Activated CD4-positive, alpha-beta memory T cell treated with anti-CD3 and anti-CD28 coated beads for 36 hours (primary cell): Measurements from ENCODE around the gene MAP1B. TPM values are rescaled to one million over a fixed set of nuclear protein-coding genes. Genes with fewer than 3 reads are reported as not detected.

Experiments
- CTCF ChIA-PET: fragments of 350-600 bp; sonication (Branson Sonifier 250); formaldehyde crosslinking; loops from one replicate; lab custom pipeline; 2021; ENCODE audit warnings: antibody characterized with exemption, inconsistent platforms; lab: Charles Lee
- POLR2A ChIA-PET: fragments of 350-600 bp; sonication (Branson Sonifier 250); formaldehyde crosslinking; loops from one replicate; lab custom pipeline; 2021; ENCODE audit warnings: antibody characterized with exemption; lab: Charles Lee
- DNase-seq: peaks from one replicate; pipeline ENCODE4 v3.0.0-alpha.2; 2020
- H3K27ac Mint-ChIP-seq: one replicate; pipeline ENCODE4 v1.8.0; 2021; ENCODE audit warnings: mixed read lengths
- H3K27me3 Mint-ChIP-seq: one replicate; pipeline ENCODE4 v1.8.0; 2021; ENCODE audit warnings: mixed read lengths
- H3K36me3 Mint-ChIP-seq: one replicate; pipeline ENCODE4 v1.8.0; 2021; ENCODE audit warnings: mixed read lengths
- H3K4me1 Mint-ChIP-seq: one replicate; pipeline ENCODE4 v1.8.0; 2021; ENCODE audit warnings: low read depth, mixed read lengths
- H3K4me3 Mint-ChIP-seq: one replicate; pipeline ENCODE4 v1.8.0; 2021; ENCODE audit warnings: mild to moderate bottlenecking, mixed read lengths
- H3K9me3 Mint-ChIP-seq: one replicate; pipeline ENCODE4 v1.8.0; 2021; ENCODE audit warnings: mixed read lengths
- intact Hi-C: fragments of 100-400 bp; cut with micrococcal nuclease; formaldehyde crosslinking; loops from one replicate; pipeline ENCODE4 v1.15.1; 2023
- total RNA-seq, 2 experiments: library from RNA; stranded (reverse); gene quantifications; one replicate each; pipeline ENCODE4 v1.2.3, GENCODE V29; 2021

MAP1B gene
- total RNA-seq, 2 experiments from 2014 or later, result 0.51 to 0.78 TPM

DNA sequence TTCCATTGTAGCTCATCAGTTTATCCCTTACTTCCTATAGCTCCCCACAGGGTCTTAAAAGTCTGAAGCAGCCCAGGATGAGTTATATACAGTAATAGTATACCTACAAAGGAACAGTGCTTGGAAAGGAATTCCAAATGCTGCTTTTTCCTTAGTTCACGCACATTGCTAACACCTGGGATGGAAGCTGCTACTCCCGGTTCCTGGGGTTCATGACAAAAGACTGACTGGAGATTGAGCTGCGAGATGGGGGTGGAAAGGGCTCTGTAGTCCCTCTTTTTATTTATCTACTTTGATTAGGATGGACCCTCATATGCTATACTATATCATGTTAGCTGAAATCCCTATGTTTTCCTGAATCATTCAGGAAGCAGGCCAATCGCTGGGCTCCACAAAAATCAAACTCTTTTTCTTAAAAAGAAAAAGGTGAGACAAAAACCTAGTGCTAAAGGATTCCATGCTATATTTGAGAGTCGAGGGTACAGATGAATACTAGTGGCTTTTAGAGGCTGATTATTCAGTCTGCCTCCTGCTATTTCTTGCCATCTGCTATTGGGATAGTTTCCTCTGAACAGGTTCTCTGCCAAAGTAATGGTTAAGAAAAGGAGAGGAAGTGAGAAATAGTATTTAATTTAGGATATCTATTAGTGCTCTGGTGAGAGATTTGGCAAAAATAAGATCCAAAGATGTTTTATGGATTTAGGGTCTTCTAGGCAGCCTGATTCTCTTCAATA lies 131.6 kb downstream of the MAP1B start:
- Mint-ChIP-seq H3K27ac (no peak overlapping the region), H3K4me3 (no peak overlapping the region), H3K36me3 (peaks cover 31% of the 10 kb centered on the region), H3K27me3 (no peaks in the 10 kb centered on the region), H3K4me1 (peaks cover 22% of the 10 kb centered on the region), H3K9me3 (no peaks in the 10 kb centered on the region)
- intact Hi-C loops, result loop anchor here (10.0 kb wide), 1 partner anchor 64 kb away; no protein-coding TSS in a partner anchor
- CTCF ChIA-PET, result interaction anchor here (1.0 to 1.2 kb wide), 2 partner anchors 30 to 100 kb away, joined by 3 read pairs; no protein-coding TSS in a partner anchor
- POLR2A ChIA-PET, result no interaction called here
- DNase-seq, result no peak

GRCh38 chr5:72241346-72242003 lies 134.2 kb downstream of the MAP1B start:
- CTCF ChIA-PET, result no interaction called here
- Mint-ChIP-seq H3K36me3 (peaks cover 22% of the 10 kb centered on the region), H3K27me3 (no peaks in the 10 kb centered on the region), H3K4me3 (no peak overlapping the region), H3K9me3 (no peaks in the 10 kb centered on the region), H3K27ac (no peak overlapping the region), H3K4me1 (peaks cover 6% of the 10 kb centered on the region)
- POLR2A ChIA-PET, result no interaction called here
- DNase-seq, result no peak
- intact Hi-C loops, result no loop called here

DNA sequence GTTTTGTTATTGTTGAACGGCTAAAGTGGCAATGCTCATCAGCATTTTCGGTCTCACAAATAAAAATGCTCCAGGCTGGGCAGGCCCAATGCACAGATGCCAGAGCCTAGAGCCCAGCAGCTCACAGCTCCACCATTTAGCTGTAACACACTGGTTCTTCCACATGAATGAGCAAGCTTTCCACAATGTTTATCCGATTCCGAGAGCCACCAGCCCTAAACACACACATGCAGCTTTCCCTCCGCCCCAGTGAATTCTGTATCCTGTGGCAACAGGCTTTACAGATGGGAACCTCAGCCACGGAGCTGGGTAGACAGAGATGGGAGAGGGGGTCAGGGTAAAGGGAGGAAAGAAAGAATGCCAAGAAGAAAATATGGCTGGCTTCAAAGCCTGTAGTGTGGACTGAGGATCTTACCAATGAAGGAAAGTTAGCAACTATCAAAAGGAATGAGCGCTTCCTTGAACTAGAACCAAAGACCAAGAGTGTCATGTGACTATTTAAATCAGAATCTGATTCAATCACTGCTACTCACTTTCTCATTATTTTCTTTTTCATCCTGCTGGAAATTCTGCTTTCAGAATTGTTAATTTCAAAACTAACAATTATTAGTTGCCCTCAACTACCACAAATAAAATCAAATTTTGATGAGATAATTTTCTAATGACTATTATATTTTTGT lies 135.7 kb downstream of the MAP1B start:
- peaks cover 12% of the 10 kb centered on the region for H3K4me1 Mint-ChIP-seq
- intact Hi-C loops, result no loop called here
- peaks cover 15% of the 10 kb centered on the region for H3K36me3 Mint-ChIP-seq
- no peak overlapping the region for H3K4me3 Mint-ChIP-seq
- H3K27ac Mint-ChIP-seq, result no peak overlapping the region
- POLR2A ChIA-PET, result no interaction called here
- CTCF ChIA-PET, result no interaction called here
- H3K27me3 Mint-ChIP-seq, result no peaks in the 10 kb centered on the region
- DNase-seq, result no peak
- no peaks in the 10 kb centered on the region for H3K9me3 Mint-ChIP-seq

DNA sequence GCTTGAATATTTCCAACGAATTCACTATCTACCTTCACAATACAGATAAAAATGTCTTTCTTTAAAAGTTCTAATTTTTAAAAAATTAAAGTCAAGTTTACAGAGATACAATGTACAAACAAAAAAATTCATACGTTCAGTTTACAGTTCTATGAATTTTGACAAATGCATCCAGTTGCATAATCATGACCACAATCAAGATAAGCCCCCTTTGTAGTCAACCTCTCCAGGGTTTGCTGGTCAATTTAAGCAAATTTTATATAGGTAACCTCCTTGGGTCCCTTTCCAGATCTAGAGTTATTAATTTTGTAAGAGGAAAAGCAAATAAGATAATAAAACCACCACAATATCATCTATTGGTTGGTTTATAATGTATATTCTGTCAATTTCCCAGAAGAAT lies 136.4 kb downstream of the MAP1B start:
- H3K27ac Mint-ChIP-seq, result no peak overlapping the region
- peaks cover 12% of the 10 kb centered on the region for H3K4me1 Mint-ChIP-seq
- intact Hi-C loops, result no loop called here
- H3K36me3 Mint-ChIP-seq, result peaks cover 9% of the 10 kb centered on the region
- POLR2A ChIA-PET, result no interaction called here
- no peak overlapping the region for H3K4me3 Mint-ChIP-seq
- no peak for DNase-seq
- no peaks in the 10 kb centered on the region for H3K27me3 Mint-ChIP-seq
- CTCF ChIA-PET, result no interaction called here
- no peaks in the 10 kb centered on the region for H3K9me3 Mint-ChIP-seq

GRCh38 chr5:72244862-72245371 lies 137.6 kb downstream of the MAP1B start:
- H3K4me1 Mint-ChIP-seq, result peaks cover 14% of the 10 kb centered on the region
- intact Hi-C loops, result no loop called here
- H3K27me3 Mint-ChIP-seq, result no peaks in the 10 kb centered on the region
- H3K4me3 Mint-ChIP-seq, result no peak overlapping the region
- CTCF ChIA-PET, result interaction anchor here (0.7 to 0.9 kb wide), 2 partner anchors 9 to 178 kb away, joined by 3 to 4 read pairs; no protein-coding TSS in a partner anchor
- no peak for DNase-seq
- POLR2A ChIA-PET, result no interaction called here
- H3K9me3 Mint-ChIP-seq, result no peaks in the 10 kb centered on the region
- no peak overlapping the region for H3K27ac Mint-ChIP-seq
- H3K36me3 Mint-ChIP-seq, result peaks cover 9% of the 10 kb centered on the region

DNA sequence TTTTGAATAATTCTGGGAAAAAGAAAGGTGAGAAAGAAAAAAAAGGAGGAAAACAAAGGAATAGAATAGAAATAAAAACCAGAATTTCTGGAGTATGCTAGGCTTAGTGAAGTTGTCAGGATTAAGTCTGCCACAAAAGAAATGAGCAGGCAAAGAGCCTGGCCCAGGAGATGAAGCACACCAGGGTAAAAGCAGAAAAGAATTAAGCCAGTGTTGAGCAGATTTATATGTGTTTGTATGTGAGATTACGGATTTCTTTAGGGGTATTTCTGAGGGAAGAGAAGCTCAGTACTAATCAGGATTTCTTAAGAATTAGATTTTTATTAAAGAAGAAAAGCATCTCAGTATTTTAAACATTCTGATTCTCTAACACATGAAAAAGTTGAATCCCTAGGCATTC lies 138.3 kb downstream of the MAP1B start:
- no peaks in the 10 kb centered on the region for H3K27me3 Mint-ChIP-seq
- H3K36me3 Mint-ChIP-seq, result peaks cover 12% of the 10 kb centered on the region
- DNase-seq, result no peak
- H3K27ac Mint-ChIP-seq, result no peak overlapping the region
- ChIA-PET POLR2A (no interaction called here), CTCF (interaction anchor here (0.6 to 0.9 kb wide), 3 partner anchors 9 to 425 kb away, joined by 3 to 4 read pairs (median 3); no protein-coding TSS in a partner anchor)
- no peaks in the 10 kb centered on the region for H3K9me3 Mint-ChIP-seq
- no peak overlapping the region for H3K4me3 Mint-ChIP-seq
- intact Hi-C loops, result no loop called here
- H3K4me1 Mint-ChIP-seq, result peaks cover 14% of the 10 kb centered on the region

DNA sequence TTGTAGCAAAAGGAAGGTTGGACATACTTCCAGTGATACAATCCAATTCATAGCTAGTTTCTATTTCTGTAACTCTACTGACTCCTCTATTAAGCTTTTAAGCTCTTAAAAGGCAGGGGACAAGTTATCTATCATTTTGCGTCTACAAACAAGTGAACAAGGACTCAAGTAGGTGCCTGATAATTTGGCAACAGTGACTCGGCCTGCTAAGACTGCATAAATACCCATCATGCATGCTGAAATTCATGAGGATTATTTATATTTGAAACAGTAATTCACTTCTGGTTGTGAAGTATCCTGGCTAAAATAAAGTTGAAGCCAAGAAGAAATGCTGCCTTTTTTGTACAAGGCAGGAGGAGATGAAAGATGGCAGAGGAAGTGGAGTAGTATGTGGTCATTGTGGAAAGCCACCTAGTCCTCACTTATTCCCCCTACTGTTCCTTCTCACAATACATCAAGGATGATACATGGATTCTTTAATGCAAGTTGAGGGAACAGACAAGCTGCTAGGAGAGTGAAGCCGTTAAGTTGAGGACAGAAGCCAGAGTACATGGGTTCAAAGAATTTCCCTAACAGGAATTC lies 138.8 kb downstream of the MAP1B start:
- H3K9me3 Mint-ChIP-seq, result no peaks in the 10 kb centered on the region
- H3K4me3 Mint-ChIP-seq, result no peak overlapping the region
- H3K4me1 Mint-ChIP-seq, result peaks cover 14% of the 10 kb centered on the region
- ChIA-PET CTCF (interaction anchor here (0.6 to 1.5 kb wide), 3 partner anchors 12 to 468 kb away, joined by 3 to 5 read pairs (median 3); no protein-coding TSS in a partner anchor), POLR2A (no interaction called here)
- no peak overlapping the region for H3K27ac Mint-ChIP-seq
- no peaks in the 10 kb centered on the region for H3K27me3 Mint-ChIP-seq
- no peak for DNase-seq
- peaks cover 12% of the 10 kb centered on the region for H3K36me3 Mint-ChIP-seq
- intact Hi-C loops, result loop anchor here (2.0 kb wide), 1 partner anchor 107 kb away; no protein-coding TSS in a partner anchor

- Mint-ChIP-seq H3K36me3 (peaks cover 7% of the 10 kb centered on the region), H3K4me1 (peaks cover 14% of the 10 kb centered on the region), H3K9me3 (no peaks in the 10 kb centered on the region), H3K4me3 (no peak overlapping the region), H3K27me3 (no peaks in the 10 kb centered on the region), H3K27ac (no peak overlapping the region)
- POLR2A ChIA-PET, result no interaction called here
- CTCF ChIA-PET, result interaction anchor here (1.1 to 1.5 kb wide), 2 partner anchors 13 to 469 kb away, joined by 3 to 5 read pairs; no protein-coding TSS in a partner anchor
- intact Hi-C loops, result loop anchor here (2.0 kb wide), 1 partner anchor 108 kb away; no protein-coding TSS in a partner anchor
- no peak for DNase-seq
Observed at GRCh38 chr5:72246954-72247442, 139.7 kb downstream of the MAP1B start.

GRCh38 chr5:72248410-72248981 lies 141.2 kb downstream of the MAP1B start:
- no peaks in the 10 kb centered on the region for H3K9me3 Mint-ChIP-seq
- no peak overlapping the region for H3K4me3 Mint-ChIP-seq
- ChIA-PET POLR2A (no interaction called here), CTCF (interaction anchor here (1.3 to 1.8 kb wide), 2 partner anchors 21 to 23 kb away, joined by 5 to 6 read pairs; no protein-coding TSS in a partner anchor)
- H3K36me3 Mint-ChIP-seq, result peaks cover 7% of the 10 kb centered on the region
- no peak overlapping the region for H3K27ac Mint-ChIP-seq
- no peaks in the 10 kb centered on the region for H3K27me3 Mint-ChIP-seq
- intact Hi-C loops, result no loop called here
- no peak for DNase-seq
- H3K4me1 Mint-ChIP-seq, result peaks cover 14% of the 10 kb centered on the region

DNA sequence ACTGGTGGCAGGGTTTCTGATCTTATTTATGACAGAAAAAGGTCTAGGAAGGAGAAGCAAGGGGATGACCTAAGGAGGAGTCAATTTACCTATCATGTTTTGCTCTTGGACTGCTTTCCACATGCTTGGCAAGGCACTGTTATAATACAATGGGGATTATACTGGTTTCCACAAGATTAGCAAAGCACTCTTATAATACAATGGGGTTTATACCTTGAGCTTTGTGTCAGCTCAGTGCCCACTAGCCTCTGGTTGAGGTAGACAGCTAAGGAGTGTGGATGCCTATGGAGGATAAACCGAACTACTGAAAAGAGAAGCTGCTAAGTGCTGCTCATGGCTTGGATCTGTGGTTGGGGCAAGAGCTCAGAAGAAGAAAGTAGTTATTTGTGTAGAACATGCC lies 144.1 kb downstream of the MAP1B start:
- no peaks in the 10 kb centered on the region for H3K27me3 Mint-ChIP-seq
- H3K9me3 Mint-ChIP-seq, result no peaks in the 10 kb centered on the region
- H3K36me3 Mint-ChIP-seq, result peaks cover 9% of the 10 kb centered on the region
- ChIA-PET POLR2A (no interaction called here), CTCF (no interaction called here)
- H3K4me1 Mint-ChIP-seq, result peaks cover 9% of the 10 kb centered on the region
- no peak overlapping the region for H3K27ac Mint-ChIP-seq
- no peak for DNase-seq
- intact Hi-C loops, result no loop called here
- no peak overlapping the region for H3K4me3 Mint-ChIP-seq

DNA sequence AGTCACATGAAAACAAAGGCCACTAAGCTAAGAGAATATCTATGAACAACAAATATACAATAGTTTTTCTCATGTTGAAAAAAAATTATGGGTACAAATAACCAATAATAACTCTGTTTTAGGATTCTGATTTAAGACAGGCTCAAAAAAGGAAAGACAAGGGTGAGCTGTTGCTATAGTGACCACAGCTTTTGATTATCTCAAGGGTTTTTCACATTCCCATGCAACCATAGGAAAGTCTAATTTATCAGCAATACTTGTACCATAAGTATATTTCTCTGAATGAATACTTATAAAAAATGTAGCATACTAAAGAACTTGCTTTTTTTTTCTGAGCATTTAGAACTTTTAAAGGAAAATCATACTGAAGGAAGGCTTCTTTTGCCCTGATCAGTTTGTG lies 144.7 kb downstream of the MAP1B start:
- H3K4me3 Mint-ChIP-seq, result no peak overlapping the region
- ChIA-PET POLR2A (interaction anchor here (0.7 to 1.1 kb wide), 2 partner anchors 13 to 293 kb away, joined by 3 read pairs; no protein-coding TSS in a partner anchor), CTCF (no interaction called here)
- H3K9me3 Mint-ChIP-seq, result no peaks in the 10 kb centered on the region
- H3K27me3 Mint-ChIP-seq, result no peaks in the 10 kb centered on the region
- DNase-seq, result no peak
- H3K27ac Mint-ChIP-seq, result no peak overlapping the region
- intact Hi-C loops, result no loop called here
- peaks cover 9% of the 10 kb centered on the region for H3K36me3 Mint-ChIP-seq
- H3K4me1 Mint-ChIP-seq, result peaks cover 9% of the 10 kb centered on the region
